ENCODE measurements around the gene MUCL3.

DNA sequence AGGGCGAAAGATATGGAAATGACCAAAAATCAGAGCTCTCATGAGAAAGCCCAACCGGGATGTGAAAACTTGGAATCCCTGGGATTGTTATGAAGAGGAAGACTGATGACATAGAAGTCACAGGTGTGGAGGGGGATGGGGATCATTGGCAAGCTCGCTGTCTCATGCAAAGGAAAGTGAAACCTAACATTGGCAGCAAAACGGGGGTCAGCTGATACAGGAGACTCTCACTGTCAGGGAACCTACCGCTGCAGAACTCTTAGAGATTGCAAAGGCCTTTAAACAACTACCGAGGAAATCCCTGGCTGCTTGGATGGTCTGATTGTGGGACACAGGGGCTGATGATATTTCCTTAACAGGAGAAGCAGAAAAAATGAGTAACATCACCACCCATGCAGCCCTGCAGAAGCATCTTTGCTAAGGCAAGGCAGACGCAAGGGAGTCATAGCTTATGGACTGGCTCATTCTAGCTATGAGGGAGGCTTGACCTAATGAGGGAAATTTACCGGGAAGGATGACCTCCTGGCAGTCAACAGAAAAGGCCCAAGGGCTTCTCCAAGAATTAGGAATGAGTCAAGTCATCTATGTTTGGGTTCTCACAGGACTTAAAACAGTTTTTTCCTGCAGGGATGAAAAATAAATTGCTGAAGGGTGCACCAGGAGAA is 49.8 kb downstream of the MUCL3 start:
- TF ChIP-seq, protein P1, sequence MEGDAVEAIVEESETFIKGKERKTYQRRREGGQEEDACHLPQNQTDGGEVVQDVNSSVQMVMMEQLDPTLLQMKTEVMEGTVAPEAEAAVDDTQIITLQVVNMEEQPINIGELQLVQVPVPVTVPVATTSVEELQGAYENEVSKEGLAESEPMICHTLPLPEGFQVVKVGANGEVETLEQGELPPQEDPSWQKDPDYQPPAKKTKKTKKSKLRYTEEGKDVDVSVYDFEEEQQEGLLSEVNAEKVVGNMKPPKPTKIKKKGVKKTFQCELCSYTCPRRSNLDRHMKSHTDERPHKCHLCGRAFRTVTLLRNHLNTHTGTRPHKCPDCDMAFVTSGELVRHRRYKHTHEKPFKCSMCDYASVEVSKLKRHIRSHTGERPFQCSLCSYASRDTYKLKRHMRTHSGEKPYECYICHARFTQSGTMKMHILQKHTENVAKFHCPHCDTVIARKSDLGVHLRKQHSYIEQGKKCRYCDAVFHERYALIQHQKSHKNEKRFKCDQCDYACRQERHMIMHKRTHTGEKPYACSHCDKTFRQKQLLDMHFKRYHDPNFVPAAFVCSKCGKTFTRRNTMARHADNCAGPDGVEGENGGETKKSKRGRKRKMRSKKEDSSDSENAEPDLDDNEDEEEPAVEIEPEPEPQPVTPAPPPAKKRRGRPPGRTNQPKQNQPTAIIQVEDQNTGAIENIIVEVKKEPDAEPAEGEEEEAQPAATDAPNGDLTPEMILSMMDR (IDR thresholded peaks at IDR 0.05; ENCODE audit: insufficient read depth, low read length), result no peak
- TF ChIP-seq GABPA (IDR thresholded peaks at IDR 0.05; ENCODE audit: low read depth), result no peak
- no peak for TF ChIP-seq POLR2AphosphoS5 (IDR thresholded peaks at IDR 0.05; ENCODE audit: low read depth)
- no peak for TF ChIP-seq SPI1 (IDR thresholded peaks at IDR 0.05; ENCODE audit: borderline replicate concordance, low read depth)
- TF ChIP-seq, protein P2, sequence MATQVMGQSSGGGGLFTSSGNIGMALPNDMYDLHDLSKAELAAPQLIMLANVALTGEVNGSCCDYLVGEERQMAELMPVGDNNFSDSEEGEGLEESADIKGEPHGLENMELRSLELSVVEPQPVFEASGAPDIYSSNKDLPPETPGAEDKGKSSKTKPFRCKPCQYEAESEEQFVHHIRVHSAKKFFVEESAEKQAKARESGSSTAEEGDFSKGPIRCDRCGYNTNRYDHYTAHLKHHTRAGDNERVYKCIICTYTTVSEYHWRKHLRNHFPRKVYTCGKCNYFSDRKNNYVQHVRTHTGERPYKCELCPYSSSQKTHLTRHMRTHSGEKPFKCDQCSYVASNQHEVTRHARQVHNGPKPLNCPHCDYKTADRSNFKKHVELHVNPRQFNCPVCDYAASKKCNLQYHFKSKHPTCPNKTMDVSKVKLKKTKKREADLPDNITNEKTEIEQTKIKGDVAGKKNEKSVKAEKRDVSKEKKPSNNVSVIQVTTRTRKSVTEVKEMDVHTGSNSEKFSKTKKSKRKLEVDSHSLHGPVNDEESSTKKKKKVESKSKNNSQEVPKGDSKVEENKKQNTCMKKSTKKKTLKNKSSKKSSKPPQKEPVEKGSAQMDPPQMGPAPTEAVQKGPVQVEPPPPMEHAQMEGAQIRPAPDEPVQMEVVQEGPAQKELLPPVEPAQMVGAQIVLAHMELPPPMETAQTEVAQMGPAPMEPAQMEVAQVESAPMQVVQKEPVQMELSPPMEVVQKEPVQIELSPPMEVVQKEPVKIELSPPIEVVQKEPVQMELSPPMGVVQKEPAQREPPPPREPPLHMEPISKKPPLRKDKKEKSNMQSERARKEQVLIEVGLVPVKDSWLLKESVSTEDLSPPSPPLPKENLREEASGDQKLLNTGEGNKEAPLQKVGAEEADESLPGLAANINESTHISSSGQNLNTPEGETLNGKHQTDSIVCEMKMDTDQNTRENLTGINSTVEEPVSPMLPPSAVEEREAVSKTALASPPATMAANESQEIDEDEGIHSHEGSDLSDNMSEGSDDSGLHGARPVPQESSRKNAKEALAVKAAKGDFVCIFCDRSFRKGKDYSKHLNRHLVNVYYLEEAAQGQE (IDR thresholded peaks at IDR 0.05; ENCODE audit: insufficient replicate concordance, low read depth), result no peak

Data from HL-60 (cell line).